Fibroblast of skin of right quadriceps (primary cell): ENCODE measurements around the gene FBXW9.
"Not testable (repeated sequence)": the region's sequence is repeated elsewhere in the genome, so short reads cannot be mapped to it uniquely, and the experiment has no call there.

Experiments used
- DNase-seq: peaks from one replicate; pipeline ENCODE4 v3.0.0-alpha.2; 2013

Gene FBXW9

DNA sequence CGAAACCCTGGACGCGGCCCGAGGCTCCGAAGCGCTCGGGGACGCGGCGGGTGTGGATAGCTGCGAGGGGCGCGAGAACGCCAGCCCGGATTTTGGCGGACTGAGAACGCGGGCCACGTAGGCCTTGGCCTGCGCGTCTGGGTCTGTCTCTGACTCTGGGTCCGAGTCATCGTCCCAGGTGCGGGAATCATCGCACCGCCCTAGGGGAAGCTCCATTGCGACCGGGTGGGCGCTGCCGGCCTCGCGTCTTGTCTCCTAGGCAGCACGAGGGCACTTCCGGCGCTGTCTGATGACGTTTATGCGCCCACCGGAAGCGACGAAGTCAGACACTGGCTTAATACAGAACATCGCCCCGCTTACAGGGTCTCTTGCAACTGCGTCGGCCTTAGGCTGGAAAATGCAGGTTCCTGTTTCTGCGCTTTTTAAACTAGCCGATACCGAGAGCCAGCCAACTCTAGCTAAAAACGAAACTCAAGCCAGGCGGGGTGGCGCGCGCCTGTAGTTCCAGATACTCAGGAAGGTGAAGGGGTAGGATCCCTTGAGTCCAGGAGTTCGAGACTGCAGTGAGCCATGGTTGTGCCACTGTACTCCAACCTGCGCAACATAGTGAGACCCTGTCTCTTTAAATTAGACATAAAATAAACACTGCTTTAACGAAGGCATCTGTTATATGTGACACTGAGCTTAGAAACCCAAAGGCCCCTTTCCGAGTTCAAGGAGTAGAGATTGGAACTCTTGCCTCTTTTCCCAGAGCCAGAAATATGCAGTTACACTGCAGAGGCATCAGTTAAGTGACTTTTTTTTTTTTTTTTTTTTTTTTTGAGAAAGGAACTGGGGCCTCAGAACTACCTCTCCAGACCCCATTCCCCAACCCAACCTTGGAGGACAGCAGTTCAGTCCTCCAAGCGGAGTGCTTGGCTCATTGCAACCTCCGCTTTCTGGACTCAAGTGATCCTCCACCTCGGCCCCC lies at the start of gene FBXW9:
Gene FBXW9 (minus strand): TSS at position 266 of the 970 bp plus-strand sequence. CDS start 50 bp downstream, at position 216.
- DNase-seq = peak; percentile 95

DNA sequence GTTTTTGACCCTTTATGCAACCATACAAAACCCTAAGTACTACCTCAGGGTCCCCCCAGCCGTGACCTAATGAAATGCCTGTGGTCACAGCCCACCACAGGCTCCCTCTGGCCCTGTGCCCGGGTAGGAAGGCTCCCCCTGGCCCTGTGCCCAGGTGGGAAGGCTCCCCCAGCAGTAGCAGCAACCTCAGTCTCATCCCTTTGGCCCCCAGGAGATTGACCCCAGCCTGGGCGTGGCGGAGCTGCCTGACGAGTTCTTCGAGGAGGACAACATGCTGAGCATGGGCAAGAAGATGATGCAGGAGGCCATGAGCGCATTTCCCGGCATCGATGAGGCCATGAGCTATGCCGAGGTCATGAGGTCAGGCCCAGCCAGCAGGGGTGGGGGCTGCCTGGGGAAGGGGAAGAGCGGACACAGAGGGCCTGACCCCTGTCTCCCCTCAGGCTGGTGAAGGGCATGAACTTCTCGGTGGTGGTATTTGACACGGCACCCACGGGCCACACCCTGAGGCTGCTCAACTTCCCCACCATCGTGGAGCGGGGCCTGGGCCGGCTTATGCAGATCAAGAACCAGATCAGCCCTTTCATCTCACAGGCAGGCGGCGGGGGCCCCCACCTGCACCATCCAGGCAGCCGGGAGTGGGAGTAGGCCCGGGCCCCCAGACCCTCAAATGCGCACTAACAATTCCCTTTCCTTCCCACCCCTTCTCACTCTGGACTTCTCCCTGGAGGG lies 48.9 kb upstream of the FBXW9 start:
- DNase-seq = peak; percentile 18

DNA sequence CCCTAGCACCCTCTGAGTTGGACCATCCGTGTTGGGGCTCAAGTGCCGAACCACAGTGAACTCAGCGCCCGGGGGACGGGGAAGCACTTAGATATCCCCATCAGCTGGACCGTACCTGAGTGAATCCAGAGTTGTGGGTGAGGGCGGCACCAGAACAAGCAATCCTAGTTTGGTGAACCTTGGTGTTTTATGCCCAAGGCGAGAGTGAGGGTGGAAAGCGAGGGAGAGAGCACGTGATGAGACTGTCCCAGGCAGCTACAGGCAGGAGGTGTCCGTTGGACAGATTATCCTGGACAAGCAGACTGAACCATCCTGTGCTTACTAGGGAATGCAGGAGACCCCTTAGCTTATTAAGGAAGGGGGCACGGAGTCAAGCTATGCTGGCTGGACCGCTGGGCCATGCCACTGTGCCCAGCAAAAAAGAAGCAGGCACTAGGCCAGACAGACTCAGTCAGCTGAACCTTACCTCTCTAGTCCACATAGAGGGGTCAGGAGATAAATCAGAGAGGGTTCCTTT lies 41.5 kb upstream of the FBXW9 start:
- DNase-seq = no peak

DNA sequence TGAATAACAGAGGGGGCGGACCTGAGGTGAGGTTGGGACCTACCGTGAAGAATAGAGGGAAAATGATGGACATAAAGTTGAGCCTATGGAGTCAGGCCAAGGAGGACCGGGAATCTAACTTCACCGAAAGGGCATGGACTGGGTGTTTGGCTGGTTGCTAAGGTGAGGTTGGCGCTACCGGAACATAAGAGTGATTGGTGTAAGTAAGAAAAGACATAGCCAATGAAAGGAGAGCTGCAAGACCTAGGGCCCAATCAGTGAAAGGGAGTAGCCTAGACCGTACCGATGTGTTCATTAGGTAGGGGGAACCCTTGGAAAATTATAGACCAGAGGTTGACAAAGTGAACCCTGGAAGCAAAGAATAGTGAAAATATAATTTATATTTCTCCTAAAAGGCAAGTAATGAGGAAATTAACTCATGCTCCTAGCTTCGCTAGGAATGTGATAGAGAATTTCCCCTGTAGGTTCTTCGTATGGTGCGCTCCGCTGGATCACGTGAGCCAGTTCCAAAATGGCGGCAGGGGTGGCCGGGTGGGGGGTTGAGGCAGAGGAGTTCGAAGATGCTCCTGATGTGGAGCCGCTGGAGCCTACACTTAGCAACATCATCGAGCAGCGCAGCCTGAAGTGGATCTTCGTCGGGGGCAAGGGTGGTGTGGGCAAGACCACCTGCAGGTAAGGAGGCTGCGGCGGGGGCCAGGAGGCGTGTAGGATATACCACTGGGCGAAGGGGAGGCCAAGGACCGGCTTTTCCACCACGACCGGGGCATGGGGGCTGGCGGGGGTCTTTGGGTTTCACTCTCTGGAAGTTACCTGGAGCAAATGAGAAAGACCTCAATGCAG lies 40.8 kb upstream of the FBXW9 start, which contains the start of gene GET3:
Gene GET3 (plus strand): TSS at position 503 of the 840 bp plus-strand sequence. CDS start 9 bp downstream, at position 512.
- peak; percentile 100 for DNase-seq

DNA sequence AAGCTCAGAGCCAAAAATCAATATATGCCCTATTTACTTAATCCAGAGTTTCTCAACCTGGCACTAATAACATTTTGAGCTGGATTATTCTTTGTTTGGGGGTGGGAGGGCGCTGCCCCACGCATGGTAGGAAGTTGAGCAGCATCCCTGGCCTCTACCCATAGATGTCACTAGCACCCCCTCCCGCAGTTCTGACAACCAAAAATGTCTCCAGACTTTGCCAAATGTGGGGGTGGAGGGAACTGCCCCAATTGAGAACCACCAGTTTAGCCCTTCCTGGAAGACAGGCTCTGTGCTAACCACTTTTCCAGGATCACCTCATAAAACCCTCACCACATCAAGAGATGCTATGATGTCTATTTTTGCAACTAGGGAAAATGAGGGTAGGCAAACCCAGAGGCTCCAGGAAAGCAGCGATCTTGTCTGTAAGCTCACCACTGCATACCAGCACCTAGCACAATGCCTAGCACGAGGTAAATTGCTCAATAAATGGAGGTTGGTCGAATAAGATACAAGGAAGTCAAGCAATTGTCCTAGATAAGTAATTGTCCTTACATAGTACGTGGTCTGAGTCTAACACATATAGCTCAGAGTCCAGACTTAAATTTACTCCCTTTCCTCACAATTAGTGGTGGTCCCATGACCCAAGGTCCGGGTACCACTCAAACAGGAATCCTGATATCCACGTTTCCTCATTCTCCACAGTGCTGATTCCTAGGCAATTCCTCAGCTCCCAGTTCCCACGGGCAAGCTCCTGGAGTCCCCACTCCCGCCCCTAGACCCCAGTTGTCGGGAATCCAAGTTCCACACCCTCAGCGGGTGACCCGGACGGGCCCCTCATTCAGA lies 37.2 kb upstream of the FBXW9 start:
- peak; percentile 60 for DNase-seq

DNA sequence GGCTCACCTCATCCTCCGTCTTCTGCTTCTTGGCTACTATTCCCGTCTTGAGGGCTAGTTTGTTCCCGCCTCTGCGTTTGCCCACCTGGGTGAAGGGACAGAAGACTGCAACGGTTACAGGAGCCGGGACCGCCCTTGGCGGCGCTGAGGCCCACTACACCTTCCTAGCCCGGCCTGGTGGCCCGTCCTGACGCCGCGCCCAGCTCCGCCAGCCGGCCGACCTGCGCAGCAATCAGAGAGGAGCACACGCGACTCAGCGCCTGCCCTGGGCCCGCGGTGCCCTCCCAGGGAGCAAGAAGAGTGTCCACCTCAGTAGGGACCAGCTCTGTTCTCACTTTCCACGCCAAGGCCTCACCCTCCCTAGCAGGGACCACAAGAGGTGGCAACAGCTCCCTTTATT lies 34.9 kb upstream of the FBXW9 start:
- DNase-seq = no peak

DNA sequence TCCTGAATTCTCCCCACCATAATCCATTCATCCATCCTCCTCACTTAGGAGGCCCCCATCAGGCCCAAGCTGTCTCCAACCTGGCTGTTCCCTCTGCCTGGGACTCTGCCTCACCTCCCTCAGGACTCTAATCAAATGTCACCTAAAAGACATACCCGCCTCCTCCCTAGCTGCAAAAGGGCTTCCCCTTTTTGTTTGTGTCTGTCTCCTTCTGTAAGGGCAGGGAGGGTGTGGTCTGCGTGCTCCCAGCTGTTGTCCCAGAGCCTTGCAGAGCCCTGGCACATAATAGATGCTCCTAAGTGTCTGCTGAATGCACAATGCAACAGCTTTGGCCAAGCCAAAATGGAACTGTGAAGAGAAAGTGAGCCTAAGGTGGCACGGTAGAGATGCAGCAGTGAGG lies 33.6 kb upstream of the FBXW9 start:
- DNase-seq = no peak

DNA sequence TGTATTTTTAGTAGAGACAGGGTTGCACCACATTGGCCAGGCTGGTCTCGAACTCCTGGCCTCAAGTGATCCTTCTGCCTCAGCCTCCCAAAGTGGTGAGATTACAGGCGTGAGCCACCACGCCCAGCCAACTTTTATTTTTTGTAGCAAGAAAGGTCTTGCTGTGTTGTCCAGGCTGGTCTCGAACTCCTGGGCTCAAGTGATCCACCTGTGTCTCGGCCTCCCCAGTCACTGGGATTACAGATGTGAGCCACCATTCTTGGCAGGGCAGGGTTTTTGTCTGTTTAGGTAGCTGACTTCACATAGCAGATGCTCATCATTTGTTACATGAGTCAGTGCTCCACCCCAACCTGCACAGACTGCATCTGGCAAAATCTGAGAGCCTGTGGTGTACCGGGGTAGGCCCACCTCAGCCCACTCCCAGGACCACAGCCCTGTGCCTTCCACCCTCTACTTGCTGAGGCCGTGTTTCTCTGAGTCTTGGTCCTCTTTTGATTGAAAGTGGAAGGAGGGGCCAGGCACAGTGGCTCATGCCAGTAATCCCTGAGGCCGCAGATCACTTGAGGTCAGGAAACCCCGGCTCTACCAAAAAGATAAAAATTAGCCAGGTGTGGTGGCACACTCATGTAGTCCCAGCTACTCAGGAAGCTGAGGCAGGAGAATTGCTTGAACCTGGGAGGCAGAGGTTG lies 31.5 kb upstream of the FBXW9 start:
- no peak for DNase-seq

DNA sequence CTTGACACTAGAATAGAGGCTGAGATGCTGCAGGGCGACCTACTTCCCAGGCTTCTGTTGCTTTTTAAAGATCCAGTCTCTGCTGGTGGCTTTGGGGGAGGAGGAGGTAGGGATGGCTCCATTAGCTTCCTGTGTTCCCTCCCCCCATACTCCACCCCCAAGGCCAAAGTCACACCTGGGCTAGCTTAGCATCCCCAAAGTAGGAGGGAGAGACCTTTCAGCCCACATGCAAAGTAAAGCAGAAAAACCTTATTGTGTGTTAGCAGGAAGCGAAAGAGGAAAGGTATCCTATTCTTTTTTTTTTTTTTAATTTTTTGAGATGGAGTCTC lies 30.5 kb upstream of the FBXW9 start:
- DNase-seq = no peak

DNA sequence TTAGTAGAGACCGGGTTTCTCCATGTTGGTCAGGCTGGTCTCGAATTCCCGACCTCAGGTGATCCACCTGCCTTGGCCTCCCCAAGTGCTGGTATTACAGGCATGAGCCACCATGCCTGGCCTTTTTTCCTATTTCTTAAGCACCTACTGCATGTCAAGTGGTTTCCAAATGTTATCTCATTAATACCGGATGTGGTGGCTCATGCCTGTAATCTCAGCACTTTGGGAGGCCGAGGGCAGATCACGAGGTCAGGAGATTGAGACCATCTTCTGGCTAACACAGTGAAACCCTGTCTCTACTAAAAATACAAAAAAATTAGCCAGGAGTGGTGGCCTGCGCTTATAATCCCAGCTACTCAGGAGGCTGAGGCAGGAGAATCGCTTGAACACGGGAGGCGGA lies 29.2 kb upstream of the FBXW9 start:
- not testable (repeated sequence) for DNase-seq

DNA sequence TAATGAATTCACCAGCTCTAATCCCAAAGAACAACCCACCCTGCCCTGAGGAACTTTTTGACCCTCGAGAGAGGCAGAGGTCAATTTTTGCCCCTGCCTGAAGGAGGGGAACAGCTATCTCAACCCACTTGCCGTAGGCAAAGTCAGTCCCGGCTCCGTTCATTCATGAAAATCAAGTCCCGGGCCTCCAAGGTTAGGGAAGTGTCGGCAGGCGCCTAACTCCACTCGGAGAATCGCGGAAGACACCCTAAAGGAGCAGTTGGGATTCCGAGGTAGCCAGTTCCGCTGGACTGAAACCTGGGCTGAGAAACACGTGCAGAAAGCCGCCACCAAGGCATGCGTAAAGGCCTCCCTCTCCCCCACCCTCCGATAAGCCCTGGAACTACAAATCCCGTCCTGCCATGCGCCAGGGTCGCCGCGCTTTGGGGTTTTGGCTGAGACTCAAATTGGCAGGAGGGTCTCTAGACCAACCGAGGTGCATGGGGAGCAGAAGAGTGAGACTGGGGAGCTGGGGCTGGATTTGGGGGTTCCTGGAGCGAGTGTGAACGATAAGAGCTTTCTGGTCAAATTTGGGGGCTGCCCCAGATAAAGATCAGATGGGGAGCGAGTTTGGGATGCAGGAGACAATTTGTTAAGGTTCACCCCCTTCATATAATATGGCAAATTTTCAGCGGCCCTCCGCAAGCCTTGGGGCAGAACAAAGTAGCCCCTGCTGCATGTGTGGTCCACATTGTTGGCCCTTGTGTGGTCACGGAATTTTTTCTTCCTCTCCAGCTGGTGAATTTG lies 27.4 kb upstream of the FBXW9 start, which contains the start of gene TNPO2:
Gene TNPO2 (minus strand): TSS at position 292 of the 786 bp plus-strand sequence. CDS start 2,955 bp downstream, outside the sequence.
- peak; percentile 62 for DNase-seq

DNA sequence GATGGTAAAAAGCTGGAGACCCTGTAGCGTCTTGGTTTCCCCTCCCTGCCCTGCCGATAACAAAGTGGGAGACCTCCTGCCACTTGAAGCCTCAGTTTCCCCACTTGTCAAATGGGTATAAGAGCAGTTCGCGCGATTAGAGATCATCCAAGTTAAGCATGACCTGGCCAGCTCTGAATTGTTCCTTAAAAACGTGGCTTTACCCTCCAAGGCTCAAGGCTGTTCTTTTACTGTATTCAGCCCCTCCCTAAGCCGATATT lies 26.9 kb upstream of the FBXW9 start:
- no peak for DNase-seq

DNA sequence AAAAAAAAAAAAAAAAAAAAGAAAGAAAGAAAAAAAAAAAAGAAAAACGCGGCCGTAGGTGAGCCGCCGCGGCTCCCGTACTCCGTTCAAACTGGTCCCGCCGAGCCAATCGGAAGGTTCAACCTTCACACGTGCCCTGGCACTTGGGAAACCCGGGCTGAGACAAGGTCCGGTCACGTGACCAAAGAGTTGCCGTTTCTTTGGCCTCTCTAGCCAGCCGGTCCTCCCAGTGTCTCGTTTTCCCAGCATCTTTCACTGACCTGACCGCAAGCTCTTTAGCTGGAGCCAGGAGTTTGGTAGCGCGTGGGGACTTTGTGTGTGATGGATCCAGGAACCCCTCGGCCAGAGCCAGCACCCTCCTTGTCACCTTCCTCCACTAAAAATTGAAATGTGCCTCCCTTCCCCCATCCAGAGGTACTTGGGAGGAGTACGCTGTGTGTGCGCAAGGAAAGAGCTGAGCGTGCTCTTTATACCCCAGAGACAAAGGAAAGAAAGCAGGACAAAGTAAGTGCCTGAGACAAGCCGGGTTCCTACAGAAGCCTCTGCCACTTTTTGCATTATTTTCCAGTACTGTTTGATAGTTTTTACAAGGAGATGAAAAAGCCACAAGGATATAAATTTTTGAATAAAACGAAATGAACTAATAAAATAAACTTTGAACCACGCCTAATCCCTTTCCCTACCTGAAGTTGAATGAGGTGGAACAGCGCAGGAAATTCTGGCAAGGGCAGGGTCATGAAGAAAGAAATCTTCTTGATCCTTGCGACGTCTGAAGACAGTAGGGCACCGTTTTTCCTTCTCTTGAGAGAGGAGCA lies 26.3 kb upstream of the FBXW9 start:
- DNase-seq = peak; percentile 99

DNA sequence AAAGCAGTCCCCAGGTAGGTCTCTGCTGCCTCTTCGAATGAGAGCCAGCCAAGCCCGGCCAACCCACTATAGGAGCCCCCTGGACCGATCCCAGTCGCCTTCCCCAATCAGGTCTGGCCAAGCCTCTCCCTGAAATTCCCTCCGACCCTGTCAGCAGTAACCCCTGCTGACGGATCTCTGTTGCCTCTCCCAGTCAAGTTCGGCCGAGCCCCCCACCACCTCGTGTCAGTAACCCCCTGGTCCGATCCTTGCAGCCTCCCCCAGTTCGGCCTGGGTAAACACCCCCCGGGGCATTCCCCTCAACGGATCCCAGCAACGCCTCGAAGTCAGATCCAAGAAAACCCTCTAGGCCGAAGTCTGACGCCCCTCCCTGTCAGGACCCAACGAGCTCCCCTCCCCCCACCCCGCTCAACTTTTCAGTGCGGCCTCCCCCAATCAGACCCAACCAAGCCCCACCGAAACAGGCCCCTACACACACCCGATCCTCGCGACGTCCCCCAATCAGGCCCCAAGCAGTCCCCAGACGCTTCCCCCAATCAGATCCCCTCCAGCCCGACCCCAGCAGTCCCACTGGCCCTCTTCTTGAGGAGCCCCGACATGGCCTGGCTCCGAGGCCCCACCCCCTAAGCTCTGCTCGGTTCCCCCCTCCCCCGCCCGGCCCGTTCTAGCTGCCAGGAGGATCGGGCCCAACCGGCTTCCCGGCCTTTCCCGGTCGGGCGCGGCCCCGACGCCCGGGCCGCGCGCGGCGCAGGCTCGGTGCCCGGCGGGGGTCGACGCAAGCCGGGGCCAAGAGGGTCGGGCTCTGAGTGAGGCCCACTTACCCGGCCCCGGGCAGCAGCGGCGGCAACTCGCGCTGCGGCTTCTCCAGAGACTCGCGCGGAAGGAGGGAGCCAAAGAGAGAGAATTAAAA lies 25.5 kb upstream of the FBXW9 start:
- peak; percentile 84 for DNase-seq

DNA sequence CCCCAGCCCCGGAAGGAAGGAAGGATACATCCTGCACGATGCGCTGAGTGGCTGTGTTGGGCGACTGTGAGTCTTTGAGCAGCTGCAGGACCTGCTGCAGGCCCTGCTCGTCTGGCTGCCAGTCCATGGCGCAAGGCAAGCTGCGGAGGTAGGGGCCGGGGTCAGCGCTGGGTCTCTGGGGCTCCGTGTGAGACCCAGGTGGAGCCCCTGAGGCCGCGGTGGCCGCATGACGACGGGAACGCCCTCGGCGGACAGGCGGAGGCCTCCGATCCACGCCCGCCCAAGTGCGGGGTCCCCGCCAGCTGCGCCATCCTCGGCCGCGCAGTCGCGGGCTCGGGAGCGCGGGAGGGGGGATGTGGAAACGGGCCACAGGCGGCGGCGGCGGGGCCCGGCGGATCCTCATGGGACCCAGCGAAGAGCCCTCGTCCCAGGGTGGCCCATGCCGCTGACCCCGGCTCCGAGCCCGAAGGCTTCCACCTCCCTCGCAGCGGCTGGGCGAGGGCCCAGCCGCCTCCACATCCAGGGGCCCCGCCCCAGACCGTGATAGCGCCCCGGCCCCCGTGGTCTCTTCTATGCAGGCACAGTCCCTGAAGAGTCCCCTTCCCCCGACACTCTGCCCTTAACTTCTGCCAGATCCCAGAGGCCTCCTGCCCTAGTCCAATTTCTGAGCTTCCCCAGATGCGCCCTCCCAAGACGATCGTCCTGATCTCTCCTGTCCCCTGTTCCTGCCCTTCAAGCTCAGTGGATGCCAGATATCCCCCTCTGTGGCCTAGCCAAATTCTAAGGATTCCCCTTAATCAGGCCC lies 24.6 kb upstream of the FBXW9 start:
- no peak for DNase-seq

DNA sequence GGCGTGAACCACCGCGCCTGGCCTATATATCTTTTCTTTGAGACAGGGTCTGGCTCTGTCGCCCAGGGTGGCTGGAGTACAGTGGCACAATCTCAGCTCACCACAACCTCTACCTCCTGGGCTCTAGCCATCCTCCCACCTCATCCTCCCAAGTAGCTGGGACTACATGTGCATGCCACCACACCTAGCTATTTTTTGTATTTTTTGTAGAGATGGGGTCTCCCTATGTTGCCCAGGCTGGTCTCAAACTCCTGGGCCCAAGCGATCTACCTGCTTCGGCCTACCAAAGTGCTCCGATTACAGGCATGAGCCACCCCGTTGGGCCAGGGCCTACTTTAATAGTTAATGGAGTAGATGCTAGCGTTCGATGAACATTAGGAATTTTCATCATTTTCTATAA lies 23.9 kb upstream of the FBXW9 start:
- DNase-seq = no peak

DNA sequence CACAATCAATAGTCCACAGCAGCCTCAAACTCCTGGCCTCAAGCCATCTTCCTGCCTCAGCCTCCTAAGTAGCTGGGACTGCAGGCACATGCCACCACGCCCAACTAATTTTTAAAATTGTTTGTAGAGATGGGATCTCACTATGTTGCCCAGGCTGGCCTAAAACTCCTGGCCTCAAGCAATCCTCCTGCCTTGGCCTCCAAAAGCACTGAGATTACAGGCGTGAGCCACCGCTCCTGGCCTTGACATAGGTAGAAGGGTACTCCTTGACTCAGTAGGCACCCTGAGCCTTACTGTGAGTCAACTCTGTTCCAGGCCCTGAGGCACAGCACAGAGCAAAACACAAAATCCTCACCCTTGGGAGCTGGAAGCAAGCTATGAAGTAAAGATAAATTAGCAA lies 19.5 kb upstream of the FBXW9 start:
- no peak for DNase-seq

DNA sequence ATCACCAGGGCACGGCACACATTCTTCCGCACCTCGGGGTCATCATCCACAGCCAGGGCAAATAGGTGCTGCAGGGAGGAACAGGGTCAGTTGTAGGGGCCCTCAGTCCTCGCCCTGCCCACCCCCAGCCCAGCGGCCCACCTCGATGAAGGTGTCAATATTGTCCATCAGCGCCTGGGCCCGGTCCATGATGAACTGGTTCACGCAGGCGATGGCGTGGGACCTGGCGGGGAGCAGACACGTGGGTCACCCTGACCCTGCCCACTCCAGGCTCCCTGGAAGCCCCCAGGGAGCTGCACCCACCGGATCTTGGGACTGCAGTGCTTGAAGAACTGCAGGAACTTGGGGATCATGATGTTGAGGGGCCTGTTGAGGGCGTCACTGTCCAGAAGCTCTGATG lies 18.7 kb upstream of the FBXW9 start:
- no peak for DNase-seq
